ENCODE data around the gene DHODH. TPM values are rescaled to one million over a fixed set of nuclear protein-coding genes. Genes with fewer than 3 reads are reported as not detected.

DHODH gene
- total RNA-seq, 4 donors from 2014 or later: 0.75 to 4.8 (median 1.6) TPM; not detected in 1

GRCh38 chr16:72036098-72036497 is 27.6 kb downstream of the DHODH start:
- TF ChIP-seq POLR2A (IDR thresholded peaks at IDR 0.05): no peak
- TF ChIP-seq POLR2AphosphoS5 (IDR thresholded peaks at IDR 0.05): no peak
- no peak for TF ChIP-seq EP300 (IDR thresholded peaks at IDR 0.05; ENCODE audit: low read depth)
- TF ChIP-seq CTCF (IDR thresholded peaks at IDR 0.05): no peak
- Histone ChIP-seq H3K27me3 (no peaks in the 10 kb centered on the region), H3K36me3 (no peaks in the 10 kb centered on the region), H3K27ac (no peak overlapping the region), H3K4me1 (no peaks in the 10 kb centered on the region), H3K4me3 (no peak overlapping the region), H3K9me3 (no peaks in the 10 kb centered on the region)
- DNase-seq: no peak
- in situ Hi-C loops (cut with MboI; ENCODE audit: low pct_ligation_motif_present in 1 of 4, low pct_unique_long_range_greater_than_20kb in 1 of 4, low sequenced_read_pairs in 3 of 4): no loop called here
- WGBS, 2 donors (ENCODE audit: low coverage in 1 of 2): 83 to 89% methylated on average over 4 to 5 of the region's 5 CpGs
- intact Hi-C loops (cut with DNase I; ENCODE audit: low total_unique reads): no loop called here

GRCh38 chr16:72042157-72042660 is 33.7 kb downstream of the DHODH start:
- intact Hi-C loops (cut with DNase I; ENCODE audit: low total_unique reads) (no loop called here), in situ Hi-C loops (cut with MboI; ENCODE audit: low pct_ligation_motif_present in 1 of 4, low pct_unique_long_range_greater_than_20kb in 1 of 4, low sequenced_read_pairs in 3 of 4) (no loop called here)
- no peak overlapping the region for H3K4me3 ChIP-seq
- peaks cover 0 to 7% (median 0%) of the 10 kb centered on the region in 4 donors for H3K36me3 ChIP-seq
- H3K9me3 ChIP-seq: no peaks in the 10 kb centered on the region
- no peaks in the 10 kb centered on the region for H3K27me3 ChIP-seq
- DNase-seq: no peak
- no peaks in the 10 kb centered on the region for H3K4me1 ChIP-seq
- no peak for TF ChIP-seq POLR2AphosphoS5 (IDR thresholded peaks at IDR 0.05)
- no peak for TF ChIP-seq CTCF (IDR thresholded peaks at IDR 0.05)
- no peak for TF ChIP-seq POLR2A (IDR thresholded peaks at IDR 0.05)
- TF ChIP-seq EP300 (IDR thresholded peaks at IDR 0.05; ENCODE audit: low read depth): no peak
- no peak overlapping the region for H3K27ac ChIP-seq
- WGBS, 2 donors (ENCODE audit: low coverage in 1 of 2): 56 to 60% methylated on average over 2 of the region's 2 CpGs

GRCh38 chr16:72043058-72043457 is 34.5 kb downstream of the DHODH start:
- TF ChIP-seq CTCF (IDR thresholded peaks at IDR 0.05) (no peak), POLR2A (IDR thresholded peaks at IDR 0.05) (no peak), EP300 (IDR thresholded peaks at IDR 0.05; ENCODE audit: low read depth) (no peak), POLR2AphosphoS5 (IDR thresholded peaks at IDR 0.05) (no peak)
- WGBS, 2 donors (ENCODE audit: low coverage in 1 of 2): 86 to 87% methylated on average over 1 to 3 of the region's 3 CpGs
- H3K4me1 ChIP-seq: no peaks in the 10 kb centered on the region
- no peaks in the 10 kb centered on the region for H3K9me3 ChIP-seq
- no peak overlapping the region for H3K27ac ChIP-seq
- intact Hi-C loops (cut with DNase I; ENCODE audit: low total_unique reads) (no loop called here), in situ Hi-C loops (cut with MboI; ENCODE audit: low pct_ligation_motif_present in 1 of 4, low pct_unique_long_range_greater_than_20kb in 1 of 4, low sequenced_read_pairs in 3 of 4) (no loop called here)
- no peaks in the 10 kb centered on the region for H3K27me3 ChIP-seq
- peaks cover 0 to 7% (median 0%) of the 10 kb centered on the region in 4 donors for H3K36me3 ChIP-seq
- no peak for DNase-seq
- no peak overlapping the region for H3K4me3 ChIP-seq

GRCh38 chr16:72043539-72043938 is 35.0 kb downstream of the DHODH start:
- Histone ChIP-seq H3K4me3 (no peak overlapping the region), H3K9me3 (no peaks in the 10 kb centered on the region), H3K27me3 (no peaks in the 10 kb centered on the region), H3K36me3 (peaks cover 0 to 7% (median 0%) of the 10 kb centered on the region in 4 donors), H3K27ac (no peak overlapping the region), H3K4me1 (no peaks in the 10 kb centered on the region)
- TF ChIP-seq CTCF (IDR thresholded peaks at IDR 0.05): no peak
- TF ChIP-seq EP300 (IDR thresholded peaks at IDR 0.05; ENCODE audit: low read depth): no peak
- TF ChIP-seq POLR2AphosphoS5 (IDR thresholded peaks at IDR 0.05): no peak
- no peak for TF ChIP-seq POLR2A (IDR thresholded peaks at IDR 0.05)
- 100% methylated on average over 1 of the region's 1 CpG; no CpG with 5 or more reads in 1 of the 2 donors for WGBS, 2 donors (ENCODE audit: low coverage in 1 of 2)
- intact Hi-C loops (cut with DNase I; ENCODE audit: low total_unique reads): no loop called here
- in situ Hi-C loops (cut with MboI; ENCODE audit: low pct_ligation_motif_present in 1 of 4, low pct_unique_long_range_greater_than_20kb in 1 of 4, low sequenced_read_pairs in 3 of 4): no loop called here
- no peak for DNase-seq

All from transverse colon (tissue), 4 donors.